ENCODE results near the gene PRKN.

GRCh38 chr6:161622779-161623178 lies 1104.8 kb downstream of the PRKN start:
- no peak for TF ChIP-seq POLR2A (IDR thresholded peaks at IDR 0.05)
- no peak for TF ChIP-seq EP300 (IDR thresholded peaks at IDR 0.05)
- TF ChIP-seq CTCF (IDR thresholded peaks at IDR 0.05), result no peak
